H1 (cell line): ENCODE measurements around the gene SH3TC2. TPM values are rescaled to one million over a fixed set of nuclear protein-coding genes. Genes with fewer than 3 reads are reported as not detected.
A peak's percentile ranks its signal among the peaks of the same experiment; 100 is the strongest.

Source experiments
- CTCF ChIA-PET: fragments of 300-600 bp; sonication (Branson Sonifier 250); formaldehyde crosslinking; loops from one replicate; lab custom pipeline; 2021; ENCODE audit not compliant: partially characterized antibody; lab: Charles Lee
- POLR2A ChIA-PET: fragments of 300-600 bp; sonication (Branson Sonifier 250); formaldehyde crosslinking; loops from one replicate; lab custom pipeline; 2021; ENCODE audit warnings: inconsistent platforms; ENCODE audit not compliant: partially characterized antibody; lab: Charles Lee
- DNase-seq, 2 experiments: peaks; one replicate each; pipeline versions ENCODE4 v3.0.0 to v3.0.0-alpha.2; 2010 to 2022; ENCODE audit warnings: low spot score in 2 of 2, low read depth in 1 of 2, mixed read lengths in 1 of 2
- FAIRE-seq: peaks from 2 replicates; lab custom pipeline; 2011; peaks lifted over from hg19 to GRCh38; lab: Jason Lieb, UNC
- H2AFZ ChIP-seq: 2 replicates; pipeline ENCODE4 v1.8.1; 2012; ENCODE audit warnings: low read length, inconsistent platforms
- H2AK5ac ChIP-seq: 2 replicates; pipeline ENCODE4 v1.6.1; 2013; ENCODE audit warnings: low read depth, low read length
- H2BK120ac ChIP-seq: replicated peaks from 2 replicates; pipeline ENCODE3; 2013; ENCODE audit warnings: low read depth, low read length, inconsistent platforms
- H2BK12ac ChIP-seq: 2 replicates; pipeline ENCODE4 v1.6.1; 2013; ENCODE audit warnings: low read depth, low read length
- H2BK15ac ChIP-seq: 2 replicates; pipeline ENCODE4 v1.6.1; 2013; ENCODE audit warnings: low read length
- H2BK20ac ChIP-seq: 2 replicates; pipeline ENCODE4 v1.6.1; 2013; ENCODE audit warnings: low read length
- H2BK5ac ChIP-seq: 2 replicates; pipeline ENCODE4 v1.6.1; 2013; ENCODE audit warnings: low read depth, low read length
- H3K14ac ChIP-seq: 2 replicates; pipeline ENCODE4 v1.6.1; 2013; ENCODE audit warnings: inconsistent platforms; ENCODE audit not compliant: insufficient read length
- H3K18ac ChIP-seq: 2 replicates; pipeline ENCODE4 v1.6.1; 2013; ENCODE audit warnings: low read length; ENCODE audit errors: extremely low read depth
- H3K23ac ChIP-seq: 2 replicates; pipeline ENCODE4 v1.6.1; 2013; ENCODE audit warnings: inconsistent platforms; ENCODE audit not compliant: insufficient read length
- H3K23me2 ChIP-seq: 2 replicates; pipeline ENCODE4 v1.6.1; 2013; ENCODE audit warnings: low read depth, low read length
- H3K27ac ChIP-seq: 2 replicates; pipeline ENCODE4 v1.6.1; 2011; ENCODE audit warnings: low read depth, low read length, inconsistent platforms
- H3K27me3 ChIP-seq, 4 experiments: replicated peaks in 1 of 4; 1 replicate in 1 of 4; 2 replicates in 3 of 4; pipeline versions ENCODE4 v1.6.1 to v1.8.1; 2011 to 2013; ENCODE audit warnings: low read length in 3 of 4, mild to moderate bottlenecking in 3 of 4, inconsistent platforms in 2 of 4, mixed read lengths in 2 of 4, moderate library complexity in 1 of 4; ENCODE audit not compliant: control insufficient read depth in 3 of 4, insufficient read depth in 3 of 4; ENCODE audit errors: extremely low read depth in 1 of 4
- H3K36me3 ChIP-seq, 4 experiments: 2 replicates each; pipeline versions ENCODE4 v1.6.1 to v1.8.1; 2011 to 2013; ENCODE audit warnings: mild to moderate bottlenecking in 4 of 4, low read length in 3 of 4, moderate library complexity in 2 of 4, control low read depth in 1 of 4, inconsistent platforms in 1 of 4; ENCODE audit not compliant: insufficient read depth in 4 of 4, control insufficient read depth in 2 of 4
- H3K4ac ChIP-seq: replicated peaks from 2 replicates; pipeline ENCODE3; 2013; ENCODE audit warnings: low read length, low read depth, mixed read lengths, inconsistent platforms; ENCODE audit not compliant: insufficient read length
- H3K4me1 ChIP-seq, 4 experiments: replicated peaks in 1 of 4; 1 replicate in 1 of 4; 2 replicates in 3 of 4; pipeline versions ENCODE4 v1.6.1 to v1.8.1; 2011 to 2013; ENCODE audit warnings: low read length in 3 of 4, inconsistent platforms in 2 of 4, mixed read lengths in 1 of 4; ENCODE audit not compliant: insufficient read depth in 4 of 4, control insufficient read depth in 3 of 4
- H3K4me2 ChIP-seq, 2 experiments: 2 replicates each; pipeline versions ENCODE4 v1.6.1 to v1.8.1; 2011 to 2013; ENCODE audit warnings: low read depth in 2 of 2, low read length in 2 of 2, control low read depth in 1 of 2, inconsistent platforms in 1 of 2, mild to moderate bottlenecking in 1 of 2; ENCODE audit not compliant: insufficient read depth in 1 of 2
- H3K4me3 ChIP-seq, 4 experiments: fragments of 200-600, 300-600 bp in 1 of 4; sonication (generic), shearing (Covaris generic), sonication (Bioruptor Twin) in 1 of 4; 2 replicates each; pipeline versions ENCODE4 v1.5.1 to v1.8.1; 2011 to 2016; ENCODE audit warnings: low read length in 4 of 4, low read depth in 3 of 4, control low read depth in 2 of 4, inconsistent platforms in 2 of 4, mild to moderate bottlenecking in 2 of 4, mixed read lengths in 1 of 4, moderate library complexity in 1 of 4; ENCODE audit not compliant: insufficient read depth in 2 of 4; ENCODE audit errors: extremely low read depth in 1 of 4
- H3K56ac ChIP-seq: replicated peaks from 2 replicates; pipeline ENCODE3; 2013; ENCODE audit warnings: low read depth, mild to moderate bottlenecking, mixed read lengths, low read length, inconsistent platforms; ENCODE audit not compliant: insufficient read length
- H3K79me1 ChIP-seq: 2 replicates; pipeline ENCODE4 v1.6.1; 2013; ENCODE audit warnings: low read depth, low read length, control low read depth
- H3K79me2 ChIP-seq, 2 experiments: 2 replicates each; pipeline versions ENCODE4 v1.6.1 to v1.8.1; 2012 to 2013; ENCODE audit warnings: low read length in 2 of 2, mild to moderate bottlenecking in 2 of 2, inconsistent platforms in 1 of 2; ENCODE audit not compliant: insufficient read depth in 2 of 2, control insufficient read depth in 1 of 2
- H3K9ac ChIP-seq, 4 experiments: replicated peaks in 1 of 4; 1 replicate in 1 of 4; 2 replicates in 3 of 4; pipeline versions ENCODE4 v1.6.1 to v1.8.1; 2011 to 2013; ENCODE audit warnings: low read depth in 3 of 4, low read length in 3 of 4, control low read depth in 2 of 4, mild to moderate bottlenecking in 2 of 4, moderate library complexity in 2 of 4, inconsistent platforms in 1 of 4; ENCODE audit errors: extremely low read depth in 1 of 4
- H3K9me3 ChIP-seq, 2 experiments: 2 replicates each; pipeline versions ENCODE4 v1.6.1 to v1.8.1; 2012 to 2013; ENCODE audit warnings: mild to moderate bottlenecking in 2 of 2, moderate library complexity in 2 of 2, control low read depth in 1 of 2, inconsistent platforms in 1 of 2, low read depth in 1 of 2, low read length in 1 of 2, mixed read lengths in 1 of 2; ENCODE audit not compliant: insufficient read depth in 2 of 2
- H4K20me1 ChIP-seq, 2 experiments: replicated peaks in 1 of 2; 2 replicates each; pipeline versions ENCODE3 to v1.8.1; 2011 to 2013; ENCODE audit warnings: inconsistent platforms in 2 of 2, low read length in 2 of 2, mild to moderate bottlenecking in 1 of 2; ENCODE audit not compliant: insufficient read depth in 2 of 2, control insufficient read depth in 1 of 2
- H4K5ac ChIP-seq: 2 replicates; pipeline ENCODE4 v1.6.1; 2013; ENCODE audit warnings: low read length, low read depth, mixed read lengths, inconsistent platforms; ENCODE audit not compliant: insufficient read length
- H4K8ac ChIP-seq: 2 replicates; pipeline ENCODE4 v1.8.0; 2013; ENCODE audit warnings: mild to moderate bottlenecking, moderate library complexity, low read length, inconsistent platforms; ENCODE audit not compliant: insufficient read depth; ENCODE audit errors: extremely low read depth
- H4K91ac ChIP-seq: replicated peaks from 2 replicates; pipeline ENCODE3; 2013; ENCODE audit warnings: low read length, mixed read lengths, inconsistent platforms; ENCODE audit not compliant: insufficient read length
- CREB1 ChIP-seq: IDR thresholded peaks from 2 replicates; pipeline ENCODE4 v1.6.1; 2012; ENCODE audit warnings: inconsistent platforms
- CTBP2 ChIP-seq: IDR thresholded peaks from 2 replicates; pipeline ENCODE4 v1.7.0; 2011; ENCODE audit warnings: borderline replicate concordance, mild to moderate bottlenecking, moderate library complexity, mixed read lengths, low read length; ENCODE audit not compliant: insufficient read depth, insufficient read length
- NANOG ChIP-seq: IDR thresholded peaks from 2 replicates; pipeline ENCODE4 v1.6.1; 2011; ENCODE audit warnings: low read length, low read depth, mild to moderate bottlenecking, inconsistent platforms; ENCODE audit not compliant: insufficient read depth, poor library complexity, severe bottlenecking
- POLR2A ChIP-seq, 2 experiments: IDR thresholded peaks; 1 replicate in 1 of 2; 2 replicates in 1 of 2; pipeline ENCODE4 v1.6.1; 2011; ENCODE audit warnings: low read depth in 2 of 2, low read length in 2 of 2, mild to moderate bottlenecking in 2 of 2; ENCODE audit errors: control extremely low read depth in 1 of 2
- SP1 ChIP-seq: IDR thresholded peaks from 2 replicates; pipeline ENCODE4 v1.6.1; 2011; ENCODE audit warnings: low read depth, low read length
- TAF7 ChIP-seq: optimal IDR thresholded peaks from 2 replicates; pipeline ENCODE3; 2011; ENCODE audit warnings: low read depth, mild to moderate bottlenecking, inconsistent platforms, low read length, moderate library complexity, borderline replicate concordance
- TEAD4 ChIP-seq: IDR thresholded peaks from 2 replicates; pipeline ENCODE4 v1.6.1; 2012; ENCODE audit warnings: low read depth, low read length, inconsistent platforms, mixed read lengths
- YY1 ChIP-seq: IDR thresholded peaks from 2 replicates; pipeline ENCODE4 v1.6.1; 2011; ENCODE audit warnings: low read depth, mild to moderate bottlenecking, low read length
- WGBS, 2 experiments: shearing (Covaris generic) in 1 of 2; methylation state at CpG; one replicate each; pipeline versions ENCODE4 v1.1.6 to v1.1.7; 2013 to 2015; ENCODE audit warnings: low lambda C conversion rate in 2 of 2, mixed read lengths in 2 of 2, inconsistent platforms in 1 of 2, low coverage in 1 of 2, missing lambda C conversion rate in 1 of 2; ENCODE audit not compliant: insufficient replicate concordance in 2 of 2, insufficient coverage in 1 of 2, insufficient read length in 1 of 2; ENCODE audit errors: extremely low coverage in 1 of 2, missing lambda C conversion rate in 1 of 2; 5-methylcytosine and 5-hydroxymethylcytosine counted together
- polyA plus RNA-seq, 7 experiments: library from polyadenylated mRNA; depleted of rRNA in 3 of 7; stranded (reverse) in 5 of 7; unstranded in 2 of 7; fragments of >200 nt in 5 of 7; fragments of 200-250 nt in 2 of 7; gene quantifications; 1 replicate in 5 of 7; 2 replicates in 1 of 7; 4 replicates in 1 of 7; pipeline versions ENCODE4 v1.2.1 to v1.2.3, GENCODE V29; 2011 to 2013; ENCODE audit warnings: missing spikeins in 2 of 7, mixed read lengths in 2 of 7
- total RNA-seq: library from RNA; stranded (reverse); fragmentation: NEBNext Ultra II Directional; extraction: Animal tissue kit (Norgen Biotek cat#: 25700); gene quantifications from 2 replicates; pipeline ENCODE4 v1.2.1, GENCODE V29; 2021
- TF ChIP-seq, protein P1 (sequence below): IDR thresholded peaks from 2 replicates; pipeline ENCODE4 v1.6.1; 2011; ENCODE audit warnings: low read depth, mild to moderate bottlenecking, low read length; ENCODE audit not compliant: insufficient read depth

The SH3TC2 gene
- total and polyA plus RNA-seq, 2 of the 8 experiments (the other 6 are each of a cell fraction or from before 2014, with no cell fraction given): 0.11 to 0.80 TPM

DNA sequence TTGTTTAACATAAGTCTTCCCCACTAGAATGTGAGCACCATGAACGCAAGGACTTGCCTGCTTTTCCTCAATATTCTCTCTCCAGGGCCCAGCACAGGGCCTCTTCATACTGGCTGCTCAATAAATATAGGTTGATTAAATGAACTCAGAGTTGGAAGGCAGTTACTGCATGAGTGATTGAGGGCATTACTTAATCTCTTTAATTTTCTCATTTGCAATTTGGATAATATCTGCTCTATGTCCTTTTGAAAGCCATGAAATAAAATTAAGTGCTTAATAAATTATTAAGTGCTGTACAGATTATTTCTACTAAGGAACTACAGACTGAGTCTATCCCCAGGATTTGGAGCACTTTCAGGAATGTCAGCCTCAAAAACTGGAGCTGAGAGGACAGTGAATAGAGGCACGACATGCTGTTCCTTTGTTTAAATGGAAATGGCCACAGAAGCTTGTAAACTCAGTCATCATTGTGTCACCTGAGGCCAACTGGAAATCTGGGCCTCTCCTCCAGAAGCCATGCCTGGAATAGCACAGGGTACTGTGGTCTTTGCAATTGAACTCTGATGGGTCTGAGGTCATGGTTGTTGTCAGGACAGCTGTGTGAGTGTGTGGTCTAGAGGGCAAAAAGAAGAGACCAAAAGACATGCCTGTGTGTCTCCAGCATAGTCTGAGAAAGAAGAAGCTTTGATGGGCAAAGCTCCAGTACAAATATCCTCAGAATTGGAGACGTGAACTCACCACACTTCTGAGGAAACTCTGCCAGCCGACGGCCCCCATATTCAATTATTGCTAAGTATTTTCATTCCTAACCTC, 86.1 kb downstream of the SH3TC2 start:
- Histone ChIP-seq H3K79me1 (no peaks in the 10 kb centered on the region), H3K56ac (no peak overlapping the region)
- TF ChIP-seq TAF7 (no peak), CREB1 (peak; percentile 16; the same call in 1 of the 2 replicates), SP1 (no peak), NANOG (no peak), POLR2A (IDR thresholded peaks at IDR 0.05; ENCODE audit: control extremely low read depth in 1 of 2, low read depth in 2 of 2, low read length in 2 of 2) (no peak), YY1 (no peak), CTBP2 (no peak), TEAD4 (0 out of 2 replicates have a peak, but pooled peaks have one; percentile 8)
- TF ChIP-seq, protein P1, sequence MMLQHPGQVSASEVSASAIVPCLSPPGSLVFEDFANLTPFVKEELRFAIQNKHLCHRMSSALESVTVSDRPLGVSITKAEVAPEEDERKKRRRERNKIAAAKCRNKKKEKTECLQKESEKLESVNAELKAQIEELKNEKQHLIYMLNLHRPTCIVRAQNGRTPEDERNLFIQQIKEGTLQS: no peak
- TF ChIP-seq, all 59 proteins: peak for 2
- no peak overlapping the region; the same call in 1 of the 2 replicates for H4K8ac ChIP-seq
- no peaks in the 10 kb centered on the region for H3K9me3 ChIP-seq
- 74% methylated on average over 5 of the region's 5 CpGs; no CpG with 5 or more reads in 1 of the 2 experiments for WGBS, 2 experiments
- H2BK20ac ChIP-seq: no peak overlapping the region; the same call in 1 of the 2 replicates
- ChIA-PET POLR2A (no interaction called here), CTCF (interaction anchor here (0.6 to 7.7 kb wide), 14 partner anchors 9 to 797 kb away, joined by 3 to 45 read pairs (median 4); no protein-coding TSS in a partner anchor)
- no peak overlapping the region for H2BK12ac ChIP-seq
- H3K18ac ChIP-seq: no peak overlapping the region
- H3K79me2 ChIP-seq: no peaks in the 10 kb centered on the region
- H3K23me2 ChIP-seq: no peaks in the 10 kb centered on the region
- no peak overlapping the region for H2BK120ac ChIP-seq
- no peak overlapping the region for H4K5ac ChIP-seq
- no peak overlapping the region for H3K14ac ChIP-seq
- peak overlapping the region; percentile 27; the same call in 1 of the 2 replicates for H2BK5ac ChIP-seq
- H4K20me1 ChIP-seq: no peaks in the 10 kb centered on the region
- H2AFZ ChIP-seq: 0 out of 2 replicates have a peak overlapping the region, but pooled peaks have one; percentile 14
- no peak overlapping the region for H3K23ac ChIP-seq
- H3K27me3 ChIP-seq: no peaks in the 10 kb centered on the region
- H2BK15ac ChIP-seq: no peak overlapping the region
- H2AK5ac ChIP-seq: no peak overlapping the region
- no peak overlapping the region for H3K4me3 ChIP-seq
- DNase-seq (no peak), FAIRE-seq (no peak)
- H3K4me2 ChIP-seq: no peak overlapping the region; a peak in 1 of 4 replicates
- peaks cover 0 to 7% (median 3%) of the 10 kb centered on the region in 4 experiments; a peak in 3 of 7 replicates for H3K4me1 ChIP-seq
- no peak overlapping the region for H3K4ac ChIP-seq
- no peaks in the 10 kb centered on the region for H3K36me3 ChIP-seq
- no peak overlapping the region for H3K9ac ChIP-seq
- no peak overlapping the region for H3K27ac ChIP-seq
- no peak overlapping the region for H4K91ac ChIP-seq
